ENCODE data around the gene RFX1. TPM values are rescaled to one million over a fixed set of nuclear protein-coding genes. Genes with fewer than 3 reads are reported as not detected.

The RFX1 gene
- total and polyA plus RNA-seq, 9 of the 15 experiments (the other 6 are each of a cell fraction or from before 2014, with no cell fraction given): 0.14 to 19.3 (median 1.2) TPM

GRCh38 chr19:13993590-13994300 is 12.4 kb downstream of the RFX1 start:
- no peak for FAIRE-seq
- Histone ChIP-seq H3K36me3 (ENCODE audit: control insufficient read depth, insufficient read depth, low read length) (peaks cover 63% of the 10 kb centered on the region; the same call in 2 of the 3 replicates), H3K79me2 (ENCODE audit: control insufficient read depth, insufficient read depth, low read length) (peaks cover 10% of the 10 kb centered on the region; the same call in 2 of the 3 replicates), H2AFZ (ENCODE audit: low read depth, low read length) (no peak overlapping the region), H3K4me1 (replicated peaks in 1 of 2; ENCODE audit: control insufficient read depth in 2 of 2, insufficient read depth in 2 of 2, low read length in 2 of 2) (peaks cover 0 to 20% of the 10 kb centered on the region in 2 experiments; a peak in 3 of 5 replicates), H3K4me2 (ENCODE audit: insufficient read depth, low read length) (no peak overlapping the region), H3K4me3 (no peak overlapping the region), H4K20me1 (replicated peaks; ENCODE audit: control insufficient read depth, insufficient read depth, low read length) (no peaks in the 10 kb centered on the region), H3K27ac (ENCODE audit: extremely low read depth, low read depth, low read length) (no peak overlapping the region), H3K9me3 (replicated peaks; ENCODE audit: control insufficient read depth, insufficient read depth, low read depth, low read length) (no peaks in the 10 kb centered on the region), H3K9ac (ENCODE audit: insufficient read depth in 1 of 2, low read depth in 2 of 2, low read length in 2 of 2) (peak overlapping the region in 1 of 2 experiments; percentile 55; a peak in 2 of 4 replicates), H3K9me1 (ENCODE audit: control insufficient read depth, insufficient read depth, low read length) (peaks cover 5% of the 10 kb centered on the region), H3K27me3 (ENCODE audit: control insufficient read depth in 2 of 2, insufficient read depth in 2 of 2, low read length in 2 of 2) (no peaks in the 10 kb centered on the region)
- ChIA-PET CTCF (ENCODE audit: low intra/inter-chr PET ratio) (no interaction called here), POLR2A (interaction anchor here (1.4 kb wide), 1 partner anchor 13 kb away, joined by 4 read pairs; the partner anchor contains the start of gene RFX1)
- TF ChIP-seq ZBTB33 (CRISPR knock-in tag; IDR thresholded peaks at IDR 0.05): peak; percentile 42; the same call in 1 of the 2 replicates
- no peak for TF ChIP-seq ZNF133 (CRISPR knock-in tag; IDR thresholded peaks at IDR 0.05)
- in situ Hi-C loops (cut with MboI) (no loop called here), intact Hi-C loops (cut with micrococcal nuclease) (no loop called here)
- 90% methylated on average over 17 of the region's 22 CpGs for WGBS (ENCODE audit: insufficient coverage, low coverage, missing lambda C conversion rate)
- no peak for ATAC-seq
- no TSS peak for BruUV-seq (replicated peaks)
- peak in 2 of 4 experiments; percentile 54 to 63 for DNase-seq (ENCODE audit: extremely low read depth in 1 of 4, low spot score in 3 of 4)
